Hematopoietic multipotent progenitor cell treated with erythropoietin and hydrocortisone succinate and interleukin-3 and kit ligand, for 15 days (in vitro differentiated cells): Measurements from ENCODE around the gene UBE2D3.
A peak's percentile ranks its signal among the peaks of the same experiment; 100 is the strongest.
"Not testable (repeated sequence)": the region's sequence is repeated elsewhere in the genome, so short reads cannot be mapped to it uniquely, and the experiment has no call there.

Experiments used
- DNase-seq: peaks from one replicate; pipeline ENCODE4 v3.0.0-alpha.2; 2015; ENCODE audit warnings: low spot score

The UBE2D3 gene

GRCh38 chr4:102826890-102827673, at the start of gene UBE2D3:
Gene UBE2D3, minus strand, starts transcription at chr4:102827551. Its CDS starts 1,043 bp downstream, at chr4:102826508.
- peak; percentile 93 for DNase-seq

- DNase-seq: peak; percentile 74
Observed at GRCh38 chr4:102871772-102872171, 44.4 kb upstream of the UBE2D3 start.

GRCh38 chr4:102869569-102870197, 42.3 kb upstream of the UBE2D3 start:
- peak; percentile 84 for DNase-seq

GRCh38 chr4:102868781-102869568, 41.6 kb upstream of the UBE2D3 start, which contains the start of gene CISD2:
Gene CISD2, plus strand, starts transcription at chr4:102868992. Its CDS starts 93 bp downstream, at chr4:102869085.
- DNase-seq: peak; percentile 89

- DNase-seq: no peak
Observed at GRCh38 chr4:102868153-102868780, 40.9 kb upstream of the UBE2D3 start.

GRCh38 chr4:102867278-102868152, 40.2 kb upstream of the UBE2D3 start:
- DNase-seq: peak; percentile 43

GRCh38 chr4:102865327-102865726, 38.0 kb upstream of the UBE2D3 start:
- DNase-seq: not testable (repeated sequence)

GRCh38 chr4:102862747-102863146, 35.4 kb upstream of the UBE2D3 start:
- no peak for DNase-seq

GRCh38 chr4:102862016-102862415, 34.7 kb upstream of the UBE2D3 start:
- no peak for DNase-seq

GRCh38 chr4:102860611-102861324, 33.4 kb upstream of the UBE2D3 start:
- DNase-seq: peak; percentile 19

GRCh38 chr4:102858828-102859464, 31.6 kb upstream of the UBE2D3 start:
- DNase-seq: no peak

GRCh38 chr4:102850370-102850769, 23.0 kb upstream of the UBE2D3 start:
- DNase-seq: no peak

GRCh38 chr4:102849579-102850104, 22.3 kb upstream of the UBE2D3 start:
- DNase-seq: no peak

GRCh38 chr4:102847687-102848086, 20.3 kb upstream of the UBE2D3 start:
- DNase-seq: no peak

GRCh38 chr4:102843938-102844337, 16.6 kb upstream of the UBE2D3 start:
- no peak for DNase-seq

- no peak for DNase-seq
Observed at GRCh38 chr4:102843273-102843672, 15.9 kb upstream of the UBE2D3 start.

GRCh38 chr4:102842367-102842766, 15.0 kb upstream of the UBE2D3 start:
- no peak for DNase-seq

- DNase-seq: no peak
Observed at GRCh38 chr4:102836596-102836995, 9.2 kb upstream of the UBE2D3 start.

GRCh38 chr4:102832667-102833066, 5.3 kb upstream of the UBE2D3 start:
- DNase-seq: no peak

- no peak for DNase-seq
Observed at GRCh38 chr4:102832105-102832504, 4.8 kb upstream of the UBE2D3 start.
